MM.1S (cell line): ENCODE results near the gene MRAP2.

Experiments used
- DNase-seq: peaks from one replicate; pipeline ENCODE4 v3.0.0-alpha.2; 2015
- H2AFZ ChIP-seq: fragments of 300-600 bp; sonication (generic); 2 replicates; pipeline ENCODE4 v1.6.0; 2016; ENCODE audit warnings: antibody characterized with exemption, low read length
- H3F3A ChIP-seq: fragments of 300-600 bp; sonication (generic); 2 replicates; pipeline ENCODE4 v1.6.1; 2016; ENCODE audit warnings: mild to moderate bottlenecking, antibody characterized with exemption, low read length, moderate library complexity, mixed read lengths; ENCODE audit not compliant: insufficient read depth
- H3K27ac ChIP-seq: fragments of 300-600 bp; sonication (generic); 2 replicates; pipeline ENCODE4 v1.5.1; 2016; ENCODE audit warnings: mild to moderate bottlenecking, low read length
- H3K27me3 ChIP-seq: fragments of 300-600 bp; sonication (generic); replicated peaks from 2 replicates; pipeline ENCODE4 v1.6.0; 2016; ENCODE audit warnings: low read length; ENCODE audit not compliant: insufficient read depth
- H3K36me3 ChIP-seq: fragments of 300-600 bp; sonication (generic); replicated peaks from 2 replicates; pipeline ENCODE4 v1.6.1; 2016; ENCODE audit warnings: mild to moderate bottlenecking, low read length, mixed read lengths; ENCODE audit not compliant: insufficient read depth
- H3K4me1 ChIP-seq: fragments of 300-600 bp; sonication (generic); 2 replicates; pipeline ENCODE4 v1.6.1; 2016; ENCODE audit warnings: low read length, mixed read lengths
- H3K4me2 ChIP-seq: fragments of 300-600 bp; sonication (generic); 2 replicates; pipeline ENCODE4 v1.6.0; 2016; ENCODE audit warnings: low read depth, low read length
- H3K4me3 ChIP-seq: fragments of 300-600 bp; sonication (generic); 2 replicates; pipeline ENCODE4 v1.5.1; 2016; ENCODE audit warnings: low read length, mixed read lengths
- H3K79me2 ChIP-seq: fragments of 300-600 bp; sonication (generic); 2 replicates; pipeline ENCODE4 v1.6.1; 2016; ENCODE audit warnings: mixed run types, low read length, mixed read lengths
- H3K9ac ChIP-seq: fragments of 300-600 bp; sonication (generic); 2 replicates; pipeline ENCODE4 v1.6.1; 2016; ENCODE audit warnings: low read length, mixed read lengths
- H3K9me2 ChIP-seq: fragments of 300-600 bp; sonication (generic); replicated peaks from 2 replicates; pipeline ENCODE4 v1.6.1; 2016; ENCODE audit warnings: mild to moderate bottlenecking, low read length, mixed read lengths; ENCODE audit not compliant: insufficient read depth
- H3K9me3 ChIP-seq: fragments of 300-600 bp; sonication (generic); replicated peaks from 2 replicates; pipeline ENCODE4 v1.6.1; 2016; ENCODE audit warnings: mild to moderate bottlenecking, low read length, mixed read lengths; ENCODE audit not compliant: insufficient read depth
- H4K20me1 ChIP-seq: fragments of 300-600 bp; sonication (generic); 2 replicates; pipeline ENCODE4 v1.6.1; 2016; ENCODE audit warnings: mild to moderate bottlenecking, low read length, moderate library complexity, mixed read lengths; ENCODE audit not compliant: insufficient read depth
- CTCF ChIP-seq: fragments of 300-600 bp; sonication (generic); IDR thresholded peaks from 2 replicates; pipeline ENCODE4 v1.5.1; 2016; ENCODE audit warnings: antibody characterized with exemption, low read length, mixed read lengths
- EZH2 ChIP-seq: fragments of 300-600 bp; sonication (generic); optimal IDR thresholded peaks from 2 replicates; pipeline ENCODE3; 2017; ENCODE audit warnings: low read depth, mild to moderate bottlenecking, antibody characterized with exemption, low read length, mixed read lengths
- EZH2phosphoT487 ChIP-seq: fragments of 300-600 bp; sonication (generic); IDR thresholded peaks from 2 replicates; pipeline ENCODE4 v1.6.1; 2018; ENCODE audit warnings: antibody characterized with exemption, low read length

Gene MRAP2

GRCh38 chr6:83985715-83986114 lies 47.9 kb upstream of the MRAP2 start:
- TF ChIP-seq CTCF (no peak), EZH2phosphoT487 (no peak), EZH2 (no peak)

GRCh38 chr6:83998021-83998584 lies 35.5 kb upstream of the MRAP2 start:
- Histone ChIP-seq H4K20me1 (no peaks in the 10 kb centered on the region), H3K79me2 (no peaks in the 10 kb centered on the region), H3K27me3 (no peaks in the 10 kb centered on the region), H3K36me3 (no peaks in the 10 kb centered on the region), H2AFZ (no peak overlapping the region), H3K9me3 (no peaks in the 10 kb centered on the region), H3K4me3 (no peak overlapping the region), H3K9ac (no peak overlapping the region), H3K9me2 (no peaks in the 10 kb centered on the region), H3K27ac (no peak overlapping the region), H3K4me2 (no peak overlapping the region), H3F3A (no peaks in the 10 kb centered on the region), H3K4me1 (no peaks in the 10 kb centered on the region)
- no peak for TF ChIP-seq CTCF
- DNase-seq: no peak

More at GRCh38 chr6:83985715-83986114, 47.9 kb upstream of the MRAP2 start:
- no peak overlapping the region for H3K4me3 ChIP-seq
- no peaks in the 10 kb centered on the region for H3F3A ChIP-seq
- no peak overlapping the region for H3K27ac ChIP-seq
- H2AFZ ChIP-seq: no peak overlapping the region
- no peaks in the 10 kb centered on the region for H3K4me1 ChIP-seq
- DNase-seq: no peak
- no peaks in the 10 kb centered on the region for H3K79me2 ChIP-seq
- H3K9ac ChIP-seq: no peak overlapping the region
- no peaks in the 10 kb centered on the region for H3K36me3 ChIP-seq
- no peaks in the 10 kb centered on the region for H3K9me2 ChIP-seq
- H3K9me3 ChIP-seq: no peaks in the 10 kb centered on the region
- no peak overlapping the region for H3K4me2 ChIP-seq
- no peaks in the 10 kb centered on the region for H3K27me3 ChIP-seq
- H4K20me1 ChIP-seq: no peaks in the 10 kb centered on the region

- H3K9ac ChIP-seq: no peak overlapping the region
- H3K4me1 ChIP-seq: no peaks in the 10 kb centered on the region
- no peaks in the 10 kb centered on the region for H3F3A ChIP-seq
- DNase-seq: no peak
- no peaks in the 10 kb centered on the region for H4K20me1 ChIP-seq
- no peaks in the 10 kb centered on the region for H3K79me2 ChIP-seq
- no peak for TF ChIP-seq EZH2
- no peak for TF ChIP-seq CTCF
- TF ChIP-seq EZH2phosphoT487: no peak
- no peak overlapping the region for H3K4me3 ChIP-seq
- no peaks in the 10 kb centered on the region for H3K27me3 ChIP-seq
- H3K9me2 ChIP-seq: no peaks in the 10 kb centered on the region
- no peak overlapping the region for H2AFZ ChIP-seq
- no peaks in the 10 kb centered on the region for H3K36me3 ChIP-seq
- no peak overlapping the region for H3K27ac ChIP-seq
- no peaks in the 10 kb centered on the region for H3K9me3 ChIP-seq
- H3K4me2 ChIP-seq: no peak overlapping the region
Observed at GRCh38 chr6:84001119-84001518, 32.5 kb upstream of the MRAP2 start.
